Keratinocyte (primary cell): ENCODE results near the gene CARD11. TPM values are rescaled to one million over a fixed set of nuclear protein-coding genes. Genes with fewer than 3 reads are reported as not detected.

Experiments used
- DNase-seq: peaks from one replicate; pipeline ENCODE4 v3.0.0-alpha.2; 2011; ENCODE audit warnings: low read depth, missing footprints, low spot score
- FAIRE-seq: peaks from 2 replicates; lab custom pipeline; 2011; peaks lifted over from hg19 to GRCh38; lab: Jason Lieb, UNC
- H2AFZ ChIP-seq: 2 replicates; pipeline ENCODE4 v1.6.0; 2012; ENCODE audit warnings: low read length, control low read depth, inconsistent platforms; ENCODE audit not compliant: control insufficient read depth
- H3K27ac ChIP-seq: 2 replicates; pipeline ENCODE4 v1.5.1; 2011; ENCODE audit warnings: low read length; ENCODE audit not compliant: control insufficient read depth, insufficient read depth
- H3K27me3 ChIP-seq: 3 replicates; pipeline ENCODE4 v1.6.0; 2011; ENCODE audit warnings: low read length; ENCODE audit not compliant: control insufficient read depth, insufficient read depth; ENCODE audit errors: extremely low read depth
- H3K36me3 ChIP-seq, 2 experiments: 2 replicates in 1 of 2; 3 replicates in 1 of 2; pipeline ENCODE4 v1.5.1; 2011; ENCODE audit warnings: low read length in 2 of 2, mild to moderate bottlenecking in 1 of 2; ENCODE audit not compliant: control insufficient read depth in 2 of 2, insufficient read depth in 2 of 2; ENCODE audit errors: extremely low read depth in 1 of 2
- H3K4me1 ChIP-seq: 3 replicates; pipeline ENCODE4 v1.5.1; 2011; ENCODE audit warnings: low read length; ENCODE audit not compliant: control insufficient read depth, insufficient read depth; ENCODE audit errors: extremely low read depth
- H3K4me2 ChIP-seq: 3 replicates; pipeline ENCODE4 v1.6.0; 2011; ENCODE audit warnings: low read depth, low read length; ENCODE audit not compliant: control insufficient read depth, insufficient read depth; ENCODE audit errors: extremely low read depth
- H3K4me3 ChIP-seq, 3 experiments: fragments of 200-600 bp in 1 of 3; sonication (generic) in 1 of 3; 2 replicates in 2 of 3; 3 replicates in 1 of 3; pipeline ENCODE4 v1.5.1; 2011 to 2016; ENCODE audit warnings: low read length in 3 of 3, mild to moderate bottlenecking in 3 of 3, control low read depth in 2 of 3, inconsistent platforms in 1 of 3, low read depth in 1 of 3, mixed read lengths in 1 of 3, mixed run types in 1 of 3, moderate library complexity in 1 of 3; ENCODE audit not compliant: control insufficient read depth in 2 of 3, insufficient read depth in 2 of 3; ENCODE audit errors: extremely low read depth in 1 of 3
- H3K79me2 ChIP-seq: 2 replicates; pipeline ENCODE4 v1.6.0; 2012; ENCODE audit warnings: low read length; ENCODE audit not compliant: control insufficient read depth, insufficient read depth
- H3K9ac ChIP-seq: 3 replicates; pipeline ENCODE4 v1.6.0; 2011; ENCODE audit warnings: low read length; ENCODE audit not compliant: control insufficient read depth, insufficient read depth; ENCODE audit errors: extremely low read depth
- H3K9me1 ChIP-seq: 3 replicates; pipeline ENCODE4 v1.6.0; 2011; ENCODE audit warnings: low read length; ENCODE audit not compliant: control insufficient read depth, insufficient read depth; ENCODE audit errors: extremely low read depth
- H3K9me3 ChIP-seq: 2 replicates; pipeline ENCODE4 v1.5.1; 2012; ENCODE audit warnings: low read depth, low read length; ENCODE audit not compliant: control insufficient read depth
- H4K20me1 ChIP-seq: 3 replicates; pipeline ENCODE4 v1.6.0; 2011; ENCODE audit warnings: low read length; ENCODE audit not compliant: control insufficient read depth, insufficient read depth; ENCODE audit errors: extremely low read depth
- CTCF ChIP-seq, 3 experiments: IDR thresholded peaks in 1 of 3; conservative IDR thresholded peaks in 1 of 3; optimal IDR thresholded peaks in 1 of 3; 2 replicates in 2 of 3; 3 replicates in 1 of 3; pipeline versions ENCODE3 to v1.5.1; 2011; ENCODE audit warnings: low read length in 3 of 3, mild to moderate bottlenecking in 3 of 3, moderate library complexity in 2 of 3, control low read depth in 1 of 3, inconsistent platforms in 1 of 3; ENCODE audit not compliant: insufficient read depth in 2 of 3; ENCODE audit errors: extremely low read depth in 1 of 3
- EZH2 ChIP-seq: IDR thresholded peaks from one replicate; pipeline ENCODE4 v1.6.1; 2012; ENCODE audit warnings: inconsistent platforms, mild to moderate bottlenecking, low read length, moderate library complexity
- dilution Hi-C: fragments of 300-500 bp; cut with MboI; formaldehyde crosslinking; loops from one replicate; pipeline ENCODE4 v1.7.0; 2020; ENCODE audit warnings: low sequenced_read_pairs; ENCODE audit not compliant: extremely low pct_ligation_motif_present
- polyA plus RNA-seq, 5 experiments: library from polyadenylated mRNA; depleted of rRNA in 3 of 5; stranded (reverse) in 3 of 5; stranded (forward) in 1 of 5; unstranded in 1 of 5; fragments of >200 nt; gene quantifications; 1 replicate in 1 of 5; 2 replicates in 3 of 5; 3 replicates in 1 of 5; pipeline versions ENCODE4 v1.2.1 to v1.2.3, GENCODE V29; 2011 to 2012; ENCODE audit warnings: missing spikeins in 2 of 5, low read depth in 1 of 5, low replicate concordance in 1 of 5

The CARD11 gene
- polyA plus RNA-seq, 1 donor (not counting 4 experiments of a cell fraction or from before 2014, with no cell fraction given) = 4.3 TPM

GRCh38 chr7:2880874-2881533 lies 162.7 kb downstream of the CARD11 start:
- peaks cover 9% of the 10 kb centered on the region for H3K27me3 ChIP-seq
- H3K27ac ChIP-seq = no peak overlapping the region
- no peak overlapping the region for H3K4me2 ChIP-seq
- H3K4me1 ChIP-seq = peaks cover 12% of the 10 kb centered on the region
- H3K9me1 ChIP-seq = no peaks in the 10 kb centered on the region
- no peak overlapping the region for H3K4me3 ChIP-seq
- H3K79me2 ChIP-seq = no peaks in the 10 kb centered on the region
- H3K36me3 ChIP-seq = no peaks in the 10 kb centered on the region
- H4K20me1 ChIP-seq = no peaks in the 10 kb centered on the region
- H3K9me3 ChIP-seq = no peaks in the 10 kb centered on the region
- dilution Hi-C loops = no loop called here
- FAIRE-seq = no peak
- H2AFZ ChIP-seq = no peak overlapping the region
- DNase-seq = no peak
- no peak overlapping the region for H3K9ac ChIP-seq
- TF ChIP-seq EZH2 (no peak), CTCF (optimal IDR thresholded peaks at IDR 0.05 in 1 of 3, IDR thresholded peaks at IDR 0.05 in 1 of 3, conservative IDR thresholded peaks at IDR 0.05 in 1 of 3; ENCODE audit: extremely low read depth in 1 of 3, insufficient read depth in 2 of 3, low read length in 3 of 3) (no peak)

DNA sequence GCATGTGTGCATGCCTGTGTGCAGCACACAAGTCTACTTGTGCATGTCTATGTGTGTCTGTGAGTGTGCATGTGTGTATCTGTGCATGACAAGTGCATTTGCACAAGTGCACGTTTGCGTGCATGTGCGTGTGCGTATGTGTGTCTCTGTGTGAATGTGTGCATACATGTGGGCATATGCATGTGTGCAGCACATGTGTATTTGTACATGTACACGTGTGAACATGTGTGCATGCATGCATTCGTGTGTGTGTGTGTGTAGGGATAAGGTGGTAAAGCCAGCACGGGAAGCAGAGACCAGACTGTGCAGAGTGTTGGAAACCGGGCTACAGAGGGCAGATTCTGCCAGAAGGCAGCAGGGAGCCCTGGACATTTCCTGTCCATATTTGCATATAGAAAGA lies 163.6 kb downstream of the CARD11 start:
- H3K9me3 ChIP-seq = no peaks in the 10 kb centered on the region
- no peak overlapping the region for H3K9ac ChIP-seq
- no peaks in the 10 kb centered on the region for H3K79me2 ChIP-seq
- no peak overlapping the region for H3K4me2 ChIP-seq
- no peak overlapping the region for H2AFZ ChIP-seq
- H4K20me1 ChIP-seq = no peaks in the 10 kb centered on the region
- H3K27me3 ChIP-seq = peaks cover 9% of the 10 kb centered on the region
- H3K36me3 ChIP-seq = no peaks in the 10 kb centered on the region
- DNase-seq (no peak), FAIRE-seq (no peak)
- dilution Hi-C loops = no loop called here
- H3K4me1 ChIP-seq = peaks cover 19% of the 10 kb centered on the region
- no peak overlapping the region for H3K4me3 ChIP-seq
- no peak for TF ChIP-seq EZH2
- TF ChIP-seq CTCF (optimal IDR thresholded peaks at IDR 0.05 in 1 of 3, IDR thresholded peaks at IDR 0.05 in 1 of 3, conservative IDR thresholded peaks at IDR 0.05 in 1 of 3; ENCODE audit: extremely low read depth in 1 of 3, insufficient read depth in 2 of 3, low read length in 3 of 3) = no peak
- H3K9me1 ChIP-seq = no peaks in the 10 kb centered on the region
- H3K27ac ChIP-seq = no peak overlapping the region
